GM18520 (cell line): ENCODE measurements around the gene PDLIM5.
"Not testable (repeated sequence)": the region's sequence is repeated elsewhere in the genome, so short reads cannot be mapped to it uniquely, and the experiment has no call there.

Source experiments
- ATAC-seq: cut with Tn5 transposase; IDR thresholded peaks from one replicate; pipeline ENCODE4 v1.9.1; 2021; ENCODE audit not compliant: unreplicated experiment

The PDLIM5 gene

GRCh38 chr4:94459462-94460161 is 7.9 kb downstream of the PDLIM5 start:
- ATAC-seq = no peak

DNA sequence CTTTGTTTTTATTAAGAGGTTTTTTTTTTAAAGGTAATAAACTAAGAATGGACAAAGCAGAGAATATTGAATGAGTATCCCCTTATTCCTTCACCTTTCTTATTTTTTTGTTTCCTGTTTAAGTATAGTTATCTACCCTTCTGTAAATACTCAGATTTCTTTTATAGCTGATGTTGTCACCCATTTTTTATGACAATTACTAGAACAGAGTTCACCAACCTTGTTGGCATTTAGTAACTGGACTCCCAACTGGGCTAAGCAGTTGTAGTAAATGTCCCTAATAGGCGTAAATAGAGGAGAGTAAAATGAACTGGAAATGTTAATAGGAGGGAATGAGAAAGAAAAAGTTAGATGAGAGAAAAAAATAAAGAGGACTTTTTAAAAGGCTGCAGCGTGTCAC is 9.8 kb downstream of the PDLIM5 start:
- ATAC-seq = no peak

DNA sequence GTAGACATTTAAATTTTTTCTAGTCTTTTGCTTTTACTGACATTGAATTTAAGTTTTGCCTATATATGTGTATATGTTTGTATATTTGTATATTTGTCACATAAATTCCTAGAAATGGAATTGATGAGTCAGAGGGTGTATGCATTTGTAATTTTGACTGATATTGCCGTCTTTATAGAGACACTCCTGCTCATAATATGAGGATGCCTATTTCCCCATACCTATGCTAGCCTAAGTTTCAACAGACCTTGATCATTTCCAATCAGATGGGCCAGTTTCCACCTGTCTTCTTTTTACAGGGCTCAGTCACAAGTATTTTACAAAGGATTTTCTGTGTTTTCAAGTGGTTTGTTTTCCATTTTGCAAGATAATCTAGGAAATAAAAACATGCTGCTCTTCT is 10.8 kb downstream of the PDLIM5 start:
- no peak for ATAC-seq

DNA sequence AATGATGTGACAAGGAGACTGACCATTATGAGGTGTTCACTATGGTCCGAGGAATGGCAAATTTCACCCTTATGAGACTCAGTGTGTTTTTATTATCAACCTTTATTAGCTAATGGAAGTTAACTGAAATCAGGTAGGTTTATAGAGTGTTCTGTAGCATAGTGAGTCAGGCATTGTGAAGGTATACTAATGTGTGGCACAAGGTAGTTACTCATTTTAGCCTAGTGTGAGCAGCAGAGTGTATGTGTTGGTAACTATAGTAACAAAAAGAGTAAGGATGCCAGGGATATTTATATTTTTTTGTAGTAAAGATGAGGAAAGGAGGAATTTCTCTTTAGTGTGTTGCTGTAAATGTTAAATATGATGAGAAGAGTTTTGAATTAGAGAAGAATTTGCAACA is 12.0 kb downstream of the PDLIM5 start:
- no peak for ATAC-seq

- no peak for ATAC-seq
Observed at GRCh38 chr4:94466371-94466770, 14.6 kb downstream of the PDLIM5 start.

DNA sequence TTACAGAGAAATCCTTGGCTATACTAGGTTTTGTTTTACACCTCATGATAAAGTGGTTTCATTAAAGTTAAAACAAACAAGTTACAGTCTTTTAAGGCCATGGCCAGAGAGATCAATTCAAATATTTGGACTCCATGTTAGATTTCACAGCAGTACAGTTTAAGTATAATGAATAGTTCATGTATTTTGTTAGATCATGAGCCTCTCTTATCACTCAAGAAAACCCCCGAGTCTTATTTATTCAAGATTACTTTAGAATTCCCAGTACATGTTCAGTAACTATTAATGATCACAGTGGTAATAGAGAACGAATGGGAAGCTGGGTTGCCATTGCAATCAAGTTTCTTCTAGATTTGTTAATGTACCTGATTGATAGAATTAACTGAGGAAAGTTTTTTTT is 15.2 kb downstream of the PDLIM5 start:
- ATAC-seq = no peak

DNA sequence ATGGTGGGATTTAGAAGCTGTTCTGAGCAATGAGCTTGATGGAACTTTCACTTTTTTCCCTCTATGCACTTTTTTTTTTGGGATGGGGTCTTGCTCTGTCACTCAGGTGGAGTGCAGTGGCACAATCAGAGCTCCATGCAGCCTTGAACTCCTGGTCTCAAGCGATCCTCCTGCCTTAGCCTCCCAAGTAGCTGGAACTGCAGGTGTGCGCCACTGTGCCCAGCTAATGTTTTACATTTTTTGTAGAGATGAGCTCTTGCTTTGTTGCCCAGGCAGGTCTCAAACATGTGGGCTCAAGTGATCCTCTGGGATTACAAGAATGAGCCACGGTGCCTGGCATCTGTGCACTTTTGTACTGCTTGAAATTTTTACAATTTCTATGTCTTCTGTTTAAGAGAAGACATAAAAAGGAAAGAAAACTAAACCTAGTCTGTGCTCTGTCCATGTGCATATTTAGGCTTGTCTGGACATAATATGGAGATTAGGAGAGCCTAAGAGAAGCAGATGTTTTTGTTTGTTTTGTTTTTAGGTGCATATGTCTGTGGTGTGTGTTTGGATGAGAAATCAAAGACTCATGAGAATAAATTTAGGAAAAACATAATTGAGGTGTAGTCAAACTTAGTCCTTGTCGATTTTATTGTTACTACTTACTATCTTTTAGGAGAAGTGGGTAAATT is 16.5 kb downstream of the PDLIM5 start:
- ATAC-seq = no peak

DNA sequence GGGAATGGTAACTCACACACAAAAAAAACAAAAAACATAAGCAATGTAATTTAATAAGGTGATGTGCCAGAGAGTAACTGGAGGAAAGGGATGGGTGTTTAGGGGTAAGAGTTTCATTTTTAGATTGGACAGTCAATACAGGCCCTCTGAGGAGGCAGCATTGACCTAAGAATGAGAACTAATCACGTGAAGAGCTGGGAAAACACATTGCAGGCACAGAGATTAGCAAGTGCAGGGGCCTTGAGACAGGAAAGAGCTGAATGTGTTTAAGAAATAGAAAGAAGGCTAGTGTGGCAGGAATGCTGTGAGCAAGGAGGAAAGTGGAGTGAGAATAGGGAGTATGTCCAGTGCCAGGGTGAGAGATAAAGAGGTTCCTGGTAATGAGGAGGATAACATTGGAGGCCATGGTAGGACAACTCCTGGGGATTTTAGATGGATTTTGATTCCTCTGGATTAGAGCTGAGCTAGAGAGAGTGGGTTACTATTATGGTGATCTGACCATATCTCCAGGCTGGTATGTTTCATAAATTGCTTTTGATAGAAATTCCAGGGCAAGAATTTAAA is 17.6 kb downstream of the PDLIM5 start:
- ATAC-seq = peak; percentile 62

DNA sequence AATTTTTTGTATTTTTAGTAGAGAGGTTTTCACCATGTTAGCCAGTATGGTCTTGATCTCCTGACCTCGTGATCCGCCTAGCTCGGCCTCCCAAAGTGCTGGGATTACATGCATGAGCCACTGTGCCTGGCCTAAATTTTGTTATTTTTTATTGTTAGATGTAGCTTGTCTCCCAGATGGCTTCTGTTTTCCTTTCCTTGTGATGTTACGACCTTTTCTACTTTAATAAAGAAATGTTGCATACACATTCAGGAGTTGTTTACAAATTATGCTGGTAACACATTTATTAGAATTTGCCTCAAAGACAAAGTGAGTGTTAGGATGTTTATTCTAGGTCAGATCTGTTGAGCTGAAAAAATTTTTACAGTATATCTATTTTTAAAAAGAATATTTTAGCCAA is 18.4 kb downstream of the PDLIM5 start:
- ATAC-seq = no peak

- not testable (repeated sequence) for ATAC-seq
Observed at GRCh38 chr4:94470782-94471181, 19.0 kb downstream of the PDLIM5 start.

DNA sequence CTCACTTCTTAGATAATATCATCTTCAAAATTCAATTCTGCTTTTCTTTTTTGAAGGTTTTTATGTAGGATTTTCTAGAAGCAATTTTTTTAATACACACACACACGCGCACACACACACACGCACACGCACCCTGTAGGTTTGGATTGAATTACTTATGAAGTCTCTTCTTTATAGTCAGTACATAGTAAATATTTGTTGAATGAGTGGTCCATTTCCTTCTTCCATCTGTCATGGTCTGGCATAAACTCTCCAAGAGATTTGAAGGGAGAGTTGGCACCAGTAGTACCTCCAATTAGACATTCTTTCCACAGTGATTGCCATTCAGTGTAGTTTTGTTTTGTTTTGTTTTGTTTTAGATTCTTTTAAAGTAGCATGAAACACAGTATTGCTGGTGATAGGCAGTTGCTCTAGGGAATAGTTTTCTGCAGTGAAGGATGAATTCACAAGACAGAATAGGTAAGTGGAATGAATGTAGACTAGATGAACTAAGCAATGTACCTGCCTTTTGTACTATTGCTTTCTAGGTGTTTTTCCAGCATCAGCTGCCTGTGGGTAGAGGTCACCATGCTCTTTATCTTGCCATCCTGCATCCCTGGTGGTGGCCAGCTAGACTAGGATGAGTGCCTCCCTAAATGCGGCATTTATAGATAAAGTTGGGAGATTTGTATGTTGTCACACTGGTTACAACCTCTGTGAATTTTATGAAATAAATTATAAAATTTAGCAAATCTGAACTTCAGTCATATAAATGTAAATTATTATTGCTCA is 20.5 kb downstream of the PDLIM5 start:
- no peak for ATAC-seq

GRCh38 chr4:94475050-94475449 is 23.3 kb downstream of the PDLIM5 start:
- ATAC-seq = no peak

DNA sequence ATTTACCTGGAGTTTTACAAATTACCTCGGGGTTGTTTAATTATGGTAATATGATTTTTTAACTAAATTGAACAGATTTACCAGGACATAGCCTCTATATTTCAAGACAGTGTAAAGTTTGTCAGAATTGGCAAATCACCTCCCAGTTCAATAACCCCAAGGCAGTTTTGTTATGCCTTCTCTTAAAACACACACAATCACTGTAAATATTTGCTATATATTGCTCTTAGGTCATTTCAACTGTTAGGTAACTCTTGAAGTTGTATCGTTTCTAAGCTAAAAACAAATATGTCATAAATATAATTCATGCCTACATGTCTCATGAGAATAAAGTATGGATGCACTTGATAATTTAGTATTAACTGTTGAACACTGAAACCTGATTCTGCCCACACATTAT is 24.1 kb downstream of the PDLIM5 start:
- no peak for ATAC-seq

DNA sequence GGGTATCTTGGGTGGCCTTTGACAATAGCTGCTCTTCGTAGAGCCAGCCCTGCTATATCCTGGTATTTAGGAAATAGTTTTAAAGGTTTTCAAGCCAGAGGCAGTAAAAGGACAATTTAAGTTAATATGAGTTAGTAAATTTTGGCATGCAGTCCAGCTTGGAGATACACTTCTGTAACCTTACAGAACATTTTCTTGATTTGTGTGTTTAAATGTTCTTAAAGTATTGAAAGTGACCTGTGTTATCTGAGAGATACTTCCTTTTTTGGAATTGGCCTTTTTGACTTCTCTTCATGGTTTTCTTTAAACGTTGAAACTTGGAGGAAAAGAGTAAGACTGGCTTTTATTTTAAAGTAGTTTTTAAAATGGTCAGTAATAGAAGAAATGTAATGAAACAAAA is 25.5 kb downstream of the PDLIM5 start:
- ATAC-seq = no peak

DNA sequence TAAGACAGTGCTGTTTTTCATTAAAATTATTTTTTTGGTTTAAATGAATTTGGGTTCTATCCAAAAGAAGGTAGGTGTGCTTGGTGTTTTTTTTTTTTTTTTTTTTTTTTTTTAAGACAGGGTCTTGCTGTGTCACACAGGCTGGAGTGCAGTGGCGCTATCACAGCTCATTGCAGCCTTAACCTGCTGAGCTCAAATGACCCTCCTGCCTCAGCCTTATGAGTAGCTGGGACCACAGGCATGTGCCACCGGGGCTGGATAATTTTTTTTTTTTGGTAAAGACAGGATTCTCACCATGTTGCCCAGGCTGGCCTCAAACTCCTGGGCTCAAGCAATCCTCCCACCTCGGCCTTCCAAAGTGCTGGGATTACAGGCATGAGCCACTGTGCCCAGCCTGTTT is 27.1 kb downstream of the PDLIM5 start:
- not testable (repeated sequence) for ATAC-seq

- ATAC-seq = no peak
Observed at GRCh38 chr4:94479358-94480141, 27.8 kb downstream of the PDLIM5 start.

DNA sequence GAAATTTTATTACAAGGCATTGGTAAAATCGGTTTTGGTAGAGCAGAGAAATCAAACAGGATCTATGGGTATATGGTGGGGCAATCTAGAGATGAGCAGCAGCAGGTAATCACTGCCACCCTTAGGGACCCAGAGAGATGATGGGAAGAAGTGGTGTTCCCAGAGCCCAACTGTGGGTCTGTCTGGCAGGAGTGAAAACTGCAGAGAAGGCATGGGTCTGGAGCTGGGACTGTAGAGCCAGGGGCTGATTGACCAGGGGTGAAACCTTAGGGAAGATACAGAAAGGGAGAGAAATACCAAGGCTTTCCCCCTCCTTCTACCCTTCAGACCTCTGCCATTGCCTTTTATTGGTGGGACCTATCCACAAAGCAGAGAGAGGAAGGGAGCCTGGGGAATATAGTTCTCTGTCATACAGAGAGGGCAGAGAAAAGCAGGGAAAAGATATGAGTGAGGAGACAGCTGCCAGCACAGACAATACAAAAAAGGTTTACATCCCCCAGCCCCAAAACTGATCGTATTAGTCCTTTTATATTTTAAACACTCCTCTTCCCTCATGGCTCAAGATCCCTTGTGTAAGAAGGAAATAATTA is 28.7 kb downstream of the PDLIM5 start:
- ATAC-seq = no peak

GRCh38 chr4:94483895-94484294 is 32.2 kb downstream of the PDLIM5 start:
- no peak for ATAC-seq

DNA sequence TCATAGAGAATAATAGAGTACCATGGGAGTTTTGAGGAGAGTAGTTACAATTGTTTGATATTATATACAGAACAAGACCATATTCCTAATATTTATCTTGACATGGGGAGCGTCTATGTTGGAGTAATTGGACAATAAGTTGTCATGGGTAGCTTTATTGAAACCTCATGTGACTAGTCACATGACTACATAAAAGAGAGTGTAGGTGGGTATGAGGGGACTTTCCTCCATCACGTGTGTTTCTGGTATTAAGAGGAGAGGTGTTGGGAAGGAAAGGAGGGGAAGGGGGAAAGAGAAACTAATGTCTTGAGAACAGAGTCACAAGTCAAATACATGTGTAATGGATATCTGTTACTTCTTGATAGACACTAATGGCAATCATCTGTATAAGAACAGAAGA is 33.1 kb downstream of the PDLIM5 start:
- no peak for ATAC-seq

DNA sequence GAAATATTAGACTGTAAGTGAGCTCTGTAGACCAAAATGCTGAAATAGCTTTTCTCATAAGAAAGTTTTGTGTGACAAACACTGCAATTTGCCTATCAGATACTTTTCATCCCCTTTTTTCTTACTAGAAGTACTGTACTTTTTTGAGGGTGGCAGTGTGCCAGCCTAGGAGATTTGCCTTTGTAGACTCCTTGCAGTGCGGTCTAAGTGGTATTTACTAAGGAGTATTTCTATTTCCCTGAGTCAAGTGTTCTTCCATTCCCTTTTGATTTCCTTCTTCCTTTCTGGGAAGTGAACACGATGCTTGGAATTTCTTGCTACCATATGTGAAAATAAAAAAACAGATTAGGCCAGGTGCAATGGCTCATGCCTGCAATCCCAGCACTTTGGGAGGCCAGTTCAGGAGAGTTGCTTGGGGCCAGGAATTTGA is 34.6 kb downstream of the PDLIM5 start:
- no peak for ATAC-seq

- no peak for ATAC-seq
Observed at GRCh38 chr4:94488670-94489069, 36.9 kb downstream of the PDLIM5 start.
